Globus pallidus (tissue), 1 donor: ENCODE results near the gene SLC35E4.
"Not testable (repeated sequence)": the region's sequence is repeated elsewhere in the genome, so short reads cannot be mapped to it uniquely, and the experiment has no call there.

ENCODE experiments used
- DNase-seq: peaks from one replicate; pipeline ENCODE4 v3.0.0-alpha.2; 2015; ENCODE audit warnings: low spot score

The SLC35E4 gene

GRCh38 chr22:30635273-30636225, at the start of gene SLC35E4:
TSS of gene SLC35E4 (plus strand) at chr22:30635781. CDS start at chr22:30636451, 670 bp downstream.
- DNase-seq: peak; percentile 95

GRCh38 chr22:30586414-30586813, 49.2 kb upstream of the SLC35E4 start:
- no peak for DNase-seq

GRCh38 chr22:30591191-30591587, 44.4 kb upstream of the SLC35E4 start:
- DNase-seq: no peak

- DNase-seq: peak; percentile 96
Measured at GRCh38 chr22:30591588-30592359, 43.8 kb upstream of the SLC35E4 start, which contains the start of gene PES1. TSS of gene PES1 (minus strand) at chr22:30591910. CDS start at chr22:30591833, 77 bp downstream.

- not testable (repeated sequence) for DNase-seq
Measured at GRCh38 chr22:30592360-30592713, 43.2 kb upstream of the SLC35E4 start.

GRCh38 chr22:30596199-30596598, 39.4 kb upstream of the SLC35E4 start:
- no peak for DNase-seq

- DNase-seq: no peak
Measured at GRCh38 chr22:30596886-30597285, 38.7 kb upstream of the SLC35E4 start.

- no peak for DNase-seq
Measured at GRCh38 chr22:30598986-30599385, 36.6 kb upstream of the SLC35E4 start.

GRCh38 chr22:30600921-30601320, 34.7 kb upstream of the SLC35E4 start:
- no peak for DNase-seq

- DNase-seq: no peak
Measured at GRCh38 chr22:30601464-30601863, 34.1 kb upstream of the SLC35E4 start.

GRCh38 chr22:30602049-30602448, 33.5 kb upstream of the SLC35E4 start:
- DNase-seq: no peak

GRCh38 chr22:30603801-30604200, 31.8 kb upstream of the SLC35E4 start:
- no peak for DNase-seq

- no peak for DNase-seq
Measured at GRCh38 chr22:30604723-30605122, 30.9 kb upstream of the SLC35E4 start.

GRCh38 chr22:30605449-30606110, 30.0 kb upstream of the SLC35E4 start:
- peak; percentile 48 for DNase-seq

GRCh38 chr22:30606455-30607299, 28.9 kb upstream of the SLC35E4 start, which contains the start of gene TCN2:
TSS of gene TCN2 (plus strand) at chr22:30607174. CDS start at chr22:30607332, 158 bp downstream.
- DNase-seq: peak; percentile 84

- DNase-seq: no peak
Measured at GRCh38 chr22:30607300-30607930, 28.2 kb upstream of the SLC35E4 start.

- no peak for DNase-seq
Measured at GRCh38 chr22:30607939-30608338, 27.6 kb upstream of the SLC35E4 start.

GRCh38 chr22:30609260-30610185, 26.1 kb upstream of the SLC35E4 start:
- DNase-seq: peak; percentile 38

GRCh38 chr22:30610299-30610698, 25.3 kb upstream of the SLC35E4 start:
- DNase-seq: no peak

- no peak for DNase-seq
Measured at GRCh38 chr22:30611197-30611596, 24.4 kb upstream of the SLC35E4 start.
